Left renal pelvis (tissue), 4 donors: Measurements from ENCODE around the gene MAN1B1. TPM values are rescaled to one million over a fixed set of nuclear protein-coding genes. Genes with fewer than 3 reads are reported as not detected.

Experiments used
- polyA plus RNA-seq, 4 donors: library from polyadenylated mRNA; unstranded; fragments of 120-200 nt; gene quantifications; one replicate each; pipeline ENCODE4 v1.2.1, GENCODE V29; 2013; ENCODE audit not compliant: insufficient read length in 4 of 4

Gene MAN1B1
- polyA plus RNA-seq, 4 donors: 48.7 to 73.8 (median 52.6) TPM

Other genes starting within 250 kb of the MAN1B1 start
- gene AJM1, start 244.5 kb upstream of the MAN1B1 start, polyA plus RNA-seq: 1 to 10 TPM in 2 of 4 donors, under 1 TPM in 2; 0.46 to 1.7 (median 0.97) TPM
- 100 to 1,000 TPM in 1 of 4 donors, 10 to 100 TPM in 3; 71.8 to 120 (median 83.5) TPM for gene PHPT1, start 237.6 kb upstream of the MAN1B1 start, polyA plus RNA-seq
- gene MAMDC4, start 234.6 kb upstream of the MAN1B1 start, polyA plus RNA-seq: 10 to 100 TPM in 1 of 4 donors, 1 to 10 TPM in 3; 4.7 to 11.6 (median 6.3) TPM
- gene EDF1, start 220.7 kb upstream of the MAN1B1 start, polyA plus RNA-seq: 100 to 1,000 TPM; 266 to 396 (median 335) TPM
- gene TRAF2, start 200.5 kb upstream of the MAN1B1 start, polyA plus RNA-seq: 10 to 100 TPM in 3 of 4 donors, 1 to 10 TPM in 1; 6.4 to 16.3 (median 13.3) TPM
- 10 to 100 TPM; 34.7 to 67.2 (median 37.2) TPM for gene FBXW5, start 142.2 kb upstream of the MAN1B1 start, polyA plus RNA-seq
- gene C8G, start 141.7 kb upstream of the MAN1B1 start, polyA plus RNA-seq: 1 to 10 TPM in 1 of 4 donors, under 1 TPM in 3; 0.26 to 1.1 (median 0.52) TPM
- 10 to 100 TPM in 3 of 4 donors, 1 to 10 TPM in 1; 1.4 to 54.6 (median 23.8) TPM for gene LCN12, start 134.7 kb upstream of the MAN1B1 start, polyA plus RNA-seq
- gene PTGDS, start 109.5 kb upstream of the MAN1B1 start, polyA plus RNA-seq: 10 to 100 TPM in 3 of 4 donors, 1 to 10 TPM in 1; 3.8 to 66.7 (median 27.7) TPM
- gene LCNL1, start 104.0 kb upstream of the MAN1B1 start, polyA plus RNA-seq: under 1 TPM in 3 of 4 donors, not detected in 1; 0.11 to 0.45 (median 0.13) TPM
- 10 to 100 TPM; 22.4 to 46.5 (median 28.3) TPM for gene PAXX, start 94.6 kb upstream of the MAN1B1 start, polyA plus RNA-seq
- 1 to 10 TPM in 1 of 4 donors, under 1 TPM in 3; 0.34 to 1.4 (median 0.57) TPM for gene CLIC3, start 90.4 kb upstream of the MAN1B1 start, polyA plus RNA-seq
- gene ABCA2, start 58.7 kb upstream of the MAN1B1 start, polyA plus RNA-seq: 10 to 100 TPM; 18.7 to 52.8 (median 39.7) TPM
- gene FUT7, start 54.9 kb upstream of the MAN1B1 start, polyA plus RNA-seq: not detected
- 10 to 100 TPM; 20.4 to 48.7 (median 36.8) TPM for gene NPDC1, start 40.8 kb upstream of the MAN1B1 start, polyA plus RNA-seq
- gene ENTPD2, start 32.9 kb upstream of the MAN1B1 start, polyA plus RNA-seq: 1 to 10 TPM; 3.2 to 7.5 (median 5.8) TPM
- 1 to 10 TPM; 4.5 to 8.3 (median 5.7) TPM for gene SAPCD2, start 16.4 kb upstream of the MAN1B1 start, polyA plus RNA-seq
- gene UAP1L1, start 9.5 kb upstream of the MAN1B1 start, polyA plus RNA-seq: 1 to 10 TPM; 1.6 to 6.6 (median 4.9) TPM
- gene DPP7, start 27.7 kb downstream of the MAN1B1 start, polyA plus RNA-seq: 10 to 100 TPM; 11.1 to 34.8 (median 17.9) TPM
- gene GRIN1, start 52.2 kb downstream of the MAN1B1 start, polyA plus RNA-seq: under 1 TPM in 1 of 4 donors, not detected in 3; 0.20 TPM
- not detected for gene LRRC26, start 83.1 kb downstream of the MAN1B1 start, polyA plus RNA-seq
- not detected for gene TMEM210, start 85.1 kb downstream of the MAN1B1 start, polyA plus RNA-seq
- 10 to 100 TPM; 32.7 to 54.9 (median 41.4) TPM for gene ANAPC2, start 101.6 kb downstream of the MAN1B1 start, polyA plus RNA-seq
- 10 to 100 TPM; 35.6 to 63.6 (median 43.0) TPM for gene SSNA1, start 101.7 kb downstream of the MAN1B1 start, polyA plus RNA-seq
- gene TPRN, start 113.8 kb downstream of the MAN1B1 start, polyA plus RNA-seq: 10 to 100 TPM in 3 of 4 donors, 1 to 10 TPM in 1; 8.3 to 19.6 (median 11.5) TPM
- 10 to 100 TPM; 39.3 to 46.6 (median 44.9) TPM for gene TMEM203, start 118.7 kb downstream of the MAN1B1 start, polyA plus RNA-seq
- gene NDOR1, start 118.7 kb downstream of the MAN1B1 start, polyA plus RNA-seq: 10 to 100 TPM in 2 of 4 donors, 1 to 10 TPM in 2; 8.8 to 18.8 (median 9.6) TPM
- 10 to 100 TPM in 1 of 4 donors, 1 to 10 TPM in 3; 3.2 to 15.3 (median 8.1) TPM for gene RNF208, start 135.3 kb downstream of the MAN1B1 start, polyA plus RNA-seq
- gene CYSRT1, start 138.2 kb downstream of the MAN1B1 start, polyA plus RNA-seq: 10 to 100 TPM in 2 of 4 donors, 1 to 10 TPM in 1, under 1 TPM in 1; 0.78 to 16.4 (median 7.9) TPM
- 10 to 100 TPM in 2 of 4 donors, 1 to 10 TPM in 1, under 1 TPM in 1; 0.41 to 15.5 (median 7.7) TPM for gene RNF224, start 140.5 kb downstream of the MAN1B1 start, polyA plus RNA-seq
- 10 to 100 TPM in 1 of 4 donors, 1 to 10 TPM in 2, under 1 TPM in 1; 0.37 to 13.7 (median 5.2) TPM for gene SLC34A3, start 143.9 kb downstream of the MAN1B1 start, polyA plus RNA-seq
- 100 to 1,000 TPM; 149 to 396 (median 315) TPM for gene TUBB4B, start 154.3 kb downstream of the MAN1B1 start, polyA plus RNA-seq
- gene STPG3, start 164.3 kb downstream of the MAN1B1 start, polyA plus RNA-seq: 1 to 10 TPM in 3 of 4 donors, under 1 TPM in 1; 0.57 to 4.8 (median 1.7) TPM
- 10 to 100 TPM; 44.5 to 56.7 (median 50.4) TPM for gene NELFB, start 168.3 kb downstream of the MAN1B1 start, polyA plus RNA-seq
- 1 to 10 TPM; 3.0 to 5.8 (median 4.9) TPM for gene TOR4A, start 190.7 kb downstream of the MAN1B1 start, polyA plus RNA-seq
- gene NRARP, start 215.3 kb downstream of the MAN1B1 start, polyA plus RNA-seq: 1 to 10 TPM; 2.8 to 7.6 (median 6.7) TPM